Immature natural killer cell (primary cell): ENCODE results near the gene NTM. TPM values are rescaled to one million over a fixed set of nuclear protein-coding genes. Genes with fewer than 3 reads are reported as not detected.

Experiments used
- DNase-seq, 3 donors: peaks; one replicate each; pipeline ENCODE4 v3.0.0; 2022; ENCODE audit warnings: mixed read lengths in 1 of 3
- H3K27ac Mint-ChIP-seq, 6 donors: one replicate each; pipeline ENCODE4 v1.8.0; 2020; ENCODE audit warnings: mixed read lengths in 6 of 6, mild to moderate bottlenecking in 5 of 6, inconsistent platforms in 4 of 6, moderate library complexity in 3 of 6
- H3K27me3 Mint-ChIP-seq, 3 donors: one replicate each; pipeline ENCODE4 v1.8.0; 2020 to 2021; ENCODE audit warnings: low read depth in 3 of 3, mild to moderate bottlenecking in 3 of 3, mixed read lengths in 3 of 3, moderate library complexity in 3 of 3, inconsistent platforms in 1 of 3
- H3K36me3 Mint-ChIP-seq, 3 donors: one replicate each; pipeline ENCODE4 v1.8.0; 2020; ENCODE audit warnings: mixed read lengths in 3 of 3, inconsistent platforms in 2 of 3, mild to moderate bottlenecking in 2 of 3
- H3K4me1 Mint-ChIP-seq, 2 donors: one replicate each; pipeline ENCODE4 v1.8.0; 2020; ENCODE audit warnings: inconsistent platforms in 2 of 2, mild to moderate bottlenecking in 2 of 2, mixed read lengths in 2 of 2, moderate library complexity in 1 of 2
- H3K4me3 Mint-ChIP-seq, 5 donors: one replicate each; pipeline ENCODE4 v1.8.0; 2020; ENCODE audit warnings: mild to moderate bottlenecking in 5 of 5, mixed read lengths in 5 of 5, inconsistent platforms in 3 of 5, moderate library complexity in 3 of 5
- H3K9me3 Mint-ChIP-seq, 6 donors: one replicate each; pipeline ENCODE4 v1.8.0; 2020; ENCODE audit warnings: mild to moderate bottlenecking in 6 of 6, mixed read lengths in 6 of 6, inconsistent platforms in 4 of 6, moderate library complexity in 3 of 6
- polyA plus RNA-seq, 3 donors: library from polyadenylated mRNA; unstranded; fragments of 300-500 nt; fragmentation: Illumina TruSeq; gene quantifications; one replicate each; pipeline ENCODE4 v1.2.3, GENCODE V29; 2021

NTM gene
- polyA plus RNA-seq, 3 donors from 2014 or later: not detected

GRCh38 chr11:131449036-131450019, 78.9 kb downstream of the NTM start:
- DNase-seq: no peak
- Mint-ChIP-seq H3K4me1 (no peaks in the 10 kb centered on the region), H3K27ac (no peak overlapping the region), H3K27me3 (peaks cover 0 to 5% (median 1%) of the 10 kb centered on the region in 3 donors), H3K4me3 (no peak overlapping the region), H3K36me3 (no peaks in the 10 kb centered on the region), H3K9me3 (peaks cover 0 to 5% (median 0%) of the 10 kb centered on the region in 6 donors)

- peaks cover 0 to 5% (median 0%) of the 10 kb centered on the region in 6 donors for H3K9me3 Mint-ChIP-seq
- H3K36me3 Mint-ChIP-seq: no peaks in the 10 kb centered on the region
- no peaks in the 10 kb centered on the region for H3K4me1 Mint-ChIP-seq
- H3K27me3 Mint-ChIP-seq: peaks cover 0 to 6% (median 2%) of the 10 kb centered on the region in 3 donors
- H3K27ac Mint-ChIP-seq: no peak overlapping the region
- no peak overlapping the region for H3K4me3 Mint-ChIP-seq
- DNase-seq: no peak
Observed at GRCh38 chr11:131454490-131454889, 84.1 kb downstream of the NTM start.

GRCh38 chr11:131454989-131455388, 84.6 kb downstream of the NTM start:
- Mint-ChIP-seq H3K27me3 (peaks cover 0 to 6% (median 2%) of the 10 kb centered on the region in 3 donors), H3K4me3 (no peak overlapping the region), H3K27ac (no peak overlapping the region), H3K36me3 (no peaks in the 10 kb centered on the region), H3K9me3 (peaks cover 0 to 5% (median 0%) of the 10 kb centered on the region in 6 donors), H3K4me1 (no peaks in the 10 kb centered on the region)
- no peak for DNase-seq

GRCh38 chr11:131455843-131456704, 85.7 kb downstream of the NTM start:
- Mint-ChIP-seq H3K9me3 (peaks cover 0 to 5% (median 0%) of the 10 kb centered on the region in 6 donors), H3K4me3 (no peak overlapping the region), H3K4me1 (no peaks in the 10 kb centered on the region), H3K27me3 (peaks cover 0 to 6% (median 2%) of the 10 kb centered on the region in 3 donors), H3K36me3 (no peaks in the 10 kb centered on the region), H3K27ac (no peak overlapping the region)
- no peak for DNase-seq

GRCh38 chr11:131457163-131457562, 86.7 kb downstream of the NTM start:
- no peak overlapping the region for H3K4me3 Mint-ChIP-seq
- H3K9me3 Mint-ChIP-seq: peaks cover 0 to 9% (median 0%) of the 10 kb centered on the region in 6 donors
- no peaks in the 10 kb centered on the region for H3K4me1 Mint-ChIP-seq
- DNase-seq: no peak
- no peak overlapping the region for H3K27ac Mint-ChIP-seq
- H3K36me3 Mint-ChIP-seq: no peaks in the 10 kb centered on the region
- H3K27me3 Mint-ChIP-seq: peaks cover 3 to 6% (median 5%) of the 10 kb centered on the region in 3 donors

GRCh38 chr11:131458421-131458820, 88.0 kb downstream of the NTM start:
- no peaks in the 10 kb centered on the region for H3K4me1 Mint-ChIP-seq
- H3K27ac Mint-ChIP-seq: no peak overlapping the region

GRCh38 chr11:131460931-131461330, 90.5 kb downstream of the NTM start:
- Mint-ChIP-seq H3K4me1 (no peaks in the 10 kb centered on the region), H3K27ac (no peak overlapping the region), H3K9me3 (peaks cover 0 to 13% (median 0%) of the 10 kb centered on the region in 6 donors), H3K27me3 (peaks cover 3 to 10% (median 7%) of the 10 kb centered on the region in 3 donors), H3K36me3 (no peaks in the 10 kb centered on the region), H3K4me3 (no peak overlapping the region)
- no peak for DNase-seq

More at GRCh38 chr11:131458421-131458820, 88.0 kb downstream of the NTM start:
- Mint-ChIP-seq H3K4me3 (no peak overlapping the region), H3K27me3 (peaks cover 3 to 6% (median 5%) of the 10 kb centered on the region in 3 donors), H3K9me3 (peaks cover 0 to 9% (median 0%) of the 10 kb centered on the region in 6 donors), H3K36me3 (no peaks in the 10 kb centered on the region)
- no peak for DNase-seq

- peaks cover 3 to 11% (median 7%) of the 10 kb centered on the region in 3 donors for H3K27me3 Mint-ChIP-seq
- H3K27ac Mint-ChIP-seq: no peak overlapping the region
- no peak for DNase-seq
- no peaks in the 10 kb centered on the region for H3K36me3 Mint-ChIP-seq
- no peak overlapping the region for H3K4me3 Mint-ChIP-seq
- H3K4me1 Mint-ChIP-seq: no peaks in the 10 kb centered on the region
- peaks cover 0 to 8% (median 0%) of the 10 kb centered on the region in 6 donors for H3K9me3 Mint-ChIP-seq
Observed at GRCh38 chr11:131462622-131463021, 92.2 kb downstream of the NTM start.

- no peaks in the 10 kb centered on the region for H3K4me1 Mint-ChIP-seq
- H3K36me3 Mint-ChIP-seq: no peaks in the 10 kb centered on the region
- H3K9me3 Mint-ChIP-seq: peaks cover 0 to 8% (median 0%) of the 10 kb centered on the region in 6 donors
- H3K4me3 Mint-ChIP-seq: no peak overlapping the region
- no peak for DNase-seq
- H3K27me3 Mint-ChIP-seq: peaks cover 3 to 11% (median 3%) of the 10 kb centered on the region in 3 donors
- no peak overlapping the region for H3K27ac Mint-ChIP-seq
Observed at GRCh38 chr11:131463162-131463561, 92.7 kb downstream of the NTM start.

GRCh38 chr11:131463649-131464425, 93.4 kb downstream of the NTM start:
- no peaks in the 10 kb centered on the region for H3K4me1 Mint-ChIP-seq
- H3K4me3 Mint-ChIP-seq: no peak overlapping the region
- H3K27me3 Mint-ChIP-seq: peaks cover 2 to 11% (median 3%) of the 10 kb centered on the region in 3 donors
- no peaks in the 10 kb centered on the region for H3K36me3 Mint-ChIP-seq
- DNase-seq: no peak
- no peak overlapping the region for H3K27ac Mint-ChIP-seq
- H3K9me3 Mint-ChIP-seq: peaks cover 0 to 8% (median 0%) of the 10 kb centered on the region in 6 donors

- Mint-ChIP-seq H3K9me3 (peaks cover 0 to 8% (median 0%) of the 10 kb centered on the region in 6 donors), H3K4me3 (no peak overlapping the region), H3K27me3 (peaks cover 2 to 11% (median 3%) of the 10 kb centered on the region in 3 donors), H3K4me1 (no peaks in the 10 kb centered on the region), H3K27ac (no peak overlapping the region), H3K36me3 (no peaks in the 10 kb centered on the region)
- DNase-seq: no peak
Observed at GRCh38 chr11:131464461-131464860, 94.0 kb downstream of the NTM start.

- no peak overlapping the region for H3K4me3 Mint-ChIP-seq
- H3K36me3 Mint-ChIP-seq: no peaks in the 10 kb centered on the region
- no peak for DNase-seq
- H3K27me3 Mint-ChIP-seq: peaks cover 2 to 11% (median 3%) of the 10 kb centered on the region in 3 donors
- H3K4me1 Mint-ChIP-seq: no peaks in the 10 kb centered on the region
- peaks cover 0 to 8% (median 0%) of the 10 kb centered on the region in 6 donors for H3K9me3 Mint-ChIP-seq
- no peak overlapping the region for H3K27ac Mint-ChIP-seq
Observed at GRCh38 chr11:131465039-131465438, 94.6 kb downstream of the NTM start.

GRCh38 chr11:131465746-131466145, 95.3 kb downstream of the NTM start:
- no peak overlapping the region for H3K27ac Mint-ChIP-seq

More at GRCh38 chr11:131465746-131466145, 95.3 kb downstream of the NTM start:
- peaks cover 2 to 11% (median 3%) of the 10 kb centered on the region in 3 donors for H3K27me3 Mint-ChIP-seq
- no peaks in the 10 kb centered on the region for H3K36me3 Mint-ChIP-seq
- peaks cover 0 to 8% (median 0%) of the 10 kb centered on the region in 6 donors for H3K9me3 Mint-ChIP-seq
- H3K4me1 Mint-ChIP-seq: no peaks in the 10 kb centered on the region
- no peak for DNase-seq
- H3K4me3 Mint-ChIP-seq: no peak overlapping the region
